Ectodermal cell (in vitro differentiated cells): ENCODE results near the gene PSTPIP2. TPM values are rescaled to one million over a fixed set of nuclear protein-coding genes. Genes with fewer than 3 reads are reported as not detected.

Source experiments
- H3K27ac ChIP-seq: 2 replicates; pipeline ENCODE4 v1.7.0; 2013; ENCODE audit warnings: mild to moderate bottlenecking, low read depth, low read length; ENCODE audit not compliant: insufficient read depth, poor library complexity, severe bottlenecking
- H3K27me3 ChIP-seq: 2 replicates; pipeline ENCODE4 v1.7.0; 2013; ENCODE audit warnings: mild to moderate bottlenecking, low read length; ENCODE audit not compliant: insufficient read depth, control insufficient read depth, poor library complexity, severe bottlenecking
- H3K36me3 ChIP-seq: one replicate; pipeline ENCODE4 v1.7.0; 2013; ENCODE audit warnings: low read length; ENCODE audit not compliant: control insufficient read depth, insufficient read depth
- H3K4me1 ChIP-seq: one replicate; pipeline ENCODE4 v1.7.0; 2013; ENCODE audit warnings: low read length; ENCODE audit not compliant: control insufficient read depth, insufficient read depth
- H3K4me3 ChIP-seq: 2 replicates; pipeline ENCODE4 v1.7.0; 2013; ENCODE audit warnings: low read depth, low read length, control low read depth; ENCODE audit not compliant: insufficient read depth
- H3K9me3 ChIP-seq: 2 replicates; pipeline ENCODE4 v1.7.0; 2013; ENCODE audit warnings: mild to moderate bottlenecking, low read length, moderate library complexity; ENCODE audit not compliant: control insufficient read depth
- whole genome bisulfite sequencing, 2 experiments: methylation state at CpG; one replicate each; pipeline ENCODE4 v1.1.7; 2013; ENCODE audit warnings: missing lambda C conversion rate in 2 of 2; 5-methylcytosine and 5-hydroxymethylcytosine counted together
- polyA plus RNA-seq, 4 experiments: library from polyadenylated mRNA; stranded (reverse); fragments of 50-300 nt; gene quantifications; one replicate each; pipeline ENCODE4 v1.2.3, GENCODE V29; 2013

Gene PSTPIP2
- polyA plus RNA-seq (2013, experiment 1 of 4) = 5.9 TPM
- polyA plus RNA-seq (2013, experiment 2 of 4) = 5.5 TPM
- polyA plus RNA-seq (2013, experiment 3 of 4) = 5.9 TPM
- 5.9 TPM for polyA plus RNA-seq (2013, experiment 4 of 4)

- Histone ChIP-seq H3K27ac (no peak within 1 kb of the TSS), H3K4me1 (no peaks in the 10 kb centered on the region), H3K36me3 (no peaks in the 10 kb centered on the region), H3K4me3 (peak within 1 kb of the TSS; percentile 68), H3K27me3 (peaks cover 34% of the 10 kb centered on the region), H3K9me3 (no peaks in the 10 kb centered on the region)
- 1 to 2% methylated on average over 75 of the region's 75 CpGs for WGBS, 2 experiments
Measured at GRCh38 chr18:46071653-46072375, at the start of gene PSTPIP2. Gene PSTPIP2 (minus strand): TSS chr18:46072260. CDS start chr18:46072188, 72 bp downstream.

- no peaks in the 10 kb centered on the region for H3K9me3 ChIP-seq
- no peaks in the 10 kb centered on the region for H3K4me1 ChIP-seq
- H3K27ac ChIP-seq = no peak overlapping the region
- H3K36me3 ChIP-seq = peaks cover 26% of the 10 kb centered on the region
- no peaks in the 10 kb centered on the region for H3K27me3 ChIP-seq
- no peak overlapping the region for H3K4me3 ChIP-seq
- 100% methylated on average over 1 of the region's 1 CpG for WGBS, 2 experiments
Measured at GRCh38 chr18:46113751-46114150, 41.7 kb upstream of the PSTPIP2 start.

- Histone ChIP-seq H3K9me3 (no peaks in the 10 kb centered on the region), H3K4me1 (no peaks in the 10 kb centered on the region), H3K4me3 (no peak overlapping the region), H3K27ac (no peak overlapping the region), H3K36me3 (peaks cover 34% of the 10 kb centered on the region), H3K27me3 (no peaks in the 10 kb centered on the region)
- WGBS, 2 experiments = 83 to 86% methylated on average over 3 of the region's 3 CpGs
Measured at GRCh38 chr18:46110406-46110805, 38.3 kb upstream of the PSTPIP2 start.

- H3K9me3 ChIP-seq = no peaks in the 10 kb centered on the region
- H3K4me3 ChIP-seq = no peak overlapping the region
- peaks cover 27% of the 10 kb centered on the region for H3K36me3 ChIP-seq
- H3K27me3 ChIP-seq = no peaks in the 10 kb centered on the region
- no peak overlapping the region for H3K27ac ChIP-seq
- 84 to 85% methylated on average over 5 of the region's 5 CpGs for WGBS, 2 experiments
- no peaks in the 10 kb centered on the region for H3K4me1 ChIP-seq
Measured at GRCh38 chr18:46109386-46109785, 37.3 kb upstream of the PSTPIP2 start.

GRCh38 chr18:46104128-46104911, 32.3 kb upstream of the PSTPIP2 start, which contains the start of gene HAUS1:
Gene HAUS1 (plus strand): TSS chr18:46104385. CDS start chr18:46104412, 27 bp downstream.
- H3K4me3 ChIP-seq = peak within 1 kb of the TSS; percentile 94
- no peaks in the 10 kb centered on the region for H3K9me3 ChIP-seq
- WGBS, 2 experiments = 1% methylated on average over 57 of the region's 57 CpGs
- H3K4me1 ChIP-seq = no peaks in the 10 kb centered on the region
- H3K27ac ChIP-seq = peak within 1 kb of the TSS; percentile 72
- H3K36me3 ChIP-seq = peaks cover 15% of the 10 kb centered on the region
- no peaks in the 10 kb centered on the region for H3K27me3 ChIP-seq

- no peaks in the 10 kb centered on the region for H3K27me3 ChIP-seq
- 95 to 96% methylated on average over 8 of the region's 8 CpGs for WGBS, 2 experiments
Measured at GRCh38 chr18:46099463-46099862, 27.4 kb upstream of the PSTPIP2 start.

GRCh38 chr18:46098616-46098933, 26.5 kb upstream of the PSTPIP2 start:
- H3K27ac ChIP-seq = peak overlapping the region; percentile 82
- 17 to 19% methylated on average over 16 of the region's 16 CpGs for WGBS, 2 experiments
- H3K4me3 ChIP-seq = peak overlapping the region; percentile 97
- H3K27me3 ChIP-seq = no peaks in the 10 kb centered on the region
- H3K9me3 ChIP-seq = no peaks in the 10 kb centered on the region
- H3K36me3 ChIP-seq = peaks cover 7% of the 10 kb centered on the region
- H3K4me1 ChIP-seq = peaks cover 5% of the 10 kb centered on the region

More at GRCh38 chr18:46099463-46099862, 27.4 kb upstream of the PSTPIP2 start:
- Histone ChIP-seq H3K4me3 (no peak overlapping the region), H3K4me1 (peaks cover 5% of the 10 kb centered on the region), H3K9me3 (no peaks in the 10 kb centered on the region), H3K27ac (no peak overlapping the region), H3K36me3 (peaks cover 6% of the 10 kb centered on the region)

GRCh38 chr18:46097801-46098615, 25.9 kb upstream of the PSTPIP2 start, which contains the start of gene ATP5F1A:
Gene ATP5F1A (minus strand): TSS chr18:46098296. CDS start chr18:46098231, 65 bp downstream.
- peak within 1 kb of the TSS; percentile 82 for H3K27ac ChIP-seq
- no peaks in the 10 kb centered on the region for H3K27me3 ChIP-seq
- no peaks in the 10 kb centered on the region for H3K9me3 ChIP-seq
- H3K4me1 ChIP-seq = peaks cover 5% of the 10 kb centered on the region
- H3K36me3 ChIP-seq = peaks cover 12% of the 10 kb centered on the region
- 0% methylated on average over 47 to 52 of the region's 53 CpGs for WGBS, 2 experiments
- peak within 1 kb of the TSS; percentile 97 for H3K4me3 ChIP-seq

GRCh38 chr18:46097431-46097800, 25.4 kb upstream of the PSTPIP2 start:
- Histone ChIP-seq H3K27me3 (no peaks in the 10 kb centered on the region), H3K9me3 (no peaks in the 10 kb centered on the region), H3K4me3 (peak overlapping the region; percentile 97), H3K36me3 (peaks cover 12% of the 10 kb centered on the region), H3K4me1 (peaks cover 5% of the 10 kb centered on the region), H3K27ac (peak overlapping the region; percentile 82)
- 1 to 2% methylated on average over 8 of the region's 8 CpGs for WGBS, 2 experiments
